CD4-positive, alpha-beta T cell treated with Interleukin-15 for 1 hour (primary cell): Measurements from ENCODE around the gene HSPA1B.
"Not testable (repeated sequence)": the region's sequence is repeated elsewhere in the genome, so short reads cannot be mapped to it uniquely, and the experiment has no call there.

Source experiments
- DNase-seq: peaks from one replicate; pipeline ENCODE4 v3.0.0-alpha.2; 2020

Gene HSPA1B

DNA sequence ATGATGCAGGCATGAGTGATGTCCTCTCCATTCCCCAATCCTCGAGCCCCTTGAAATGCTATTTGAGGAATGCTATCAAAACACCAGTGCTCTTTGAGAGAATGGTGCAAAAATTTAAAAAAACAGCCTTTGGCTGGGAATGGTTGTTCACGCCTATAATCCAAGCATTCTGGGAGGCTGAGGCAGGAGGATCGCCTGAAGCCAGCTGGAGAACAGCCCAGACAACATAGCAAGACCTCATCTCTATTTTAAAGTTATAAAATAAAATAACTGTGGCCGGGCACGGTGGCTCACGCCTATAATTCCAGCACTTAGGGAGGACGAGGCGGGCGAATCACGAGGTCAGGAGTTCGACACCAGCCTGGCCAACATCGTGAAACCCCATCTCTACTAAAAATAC is 27.8 kb upstream of the HSPA1B start:
- DNase-seq = no peak

DNA sequence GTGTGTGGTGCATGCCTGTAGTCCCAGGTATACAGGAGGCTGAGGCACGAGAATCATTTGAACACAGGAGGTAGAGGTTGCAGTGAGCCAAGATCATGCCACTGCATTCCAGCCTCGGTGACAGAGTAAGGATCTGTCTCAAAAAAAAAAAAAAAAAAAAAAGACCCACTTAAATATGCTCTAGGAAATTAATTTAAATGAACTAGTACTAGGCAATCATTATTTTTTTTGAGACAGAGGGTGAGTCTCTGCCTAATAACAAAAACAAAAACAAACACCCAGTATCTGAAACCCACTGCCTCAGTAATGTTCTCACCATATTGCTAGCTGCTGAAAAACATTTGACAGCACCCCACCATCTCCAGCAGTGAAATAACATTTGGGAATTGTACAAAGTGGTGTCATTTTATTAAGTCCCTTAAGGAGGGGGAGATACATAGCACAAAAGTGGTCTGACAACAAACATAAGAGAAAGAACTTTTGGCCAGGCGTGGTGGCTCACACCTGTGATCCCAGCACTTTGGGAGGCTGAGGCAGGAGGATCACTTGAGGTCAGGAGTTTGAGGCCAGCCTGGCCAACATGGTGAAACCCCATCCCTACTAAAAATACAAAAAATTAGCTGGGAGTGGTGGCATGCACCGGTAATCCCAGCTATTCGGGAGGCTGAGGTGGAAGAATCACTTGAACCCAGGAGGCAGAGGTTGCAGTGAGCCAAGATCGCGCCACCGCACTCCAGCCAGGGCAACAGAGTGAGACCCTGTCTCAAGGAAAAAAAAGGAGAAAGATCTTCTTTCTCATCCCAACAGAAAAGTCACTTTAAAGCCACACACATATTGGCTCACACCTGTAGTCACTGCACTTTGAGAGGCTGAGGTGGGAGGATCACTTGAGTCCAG is 26.3 kb upstream of the HSPA1B start:
- DNase-seq = not testable (repeated sequence)

DNA sequence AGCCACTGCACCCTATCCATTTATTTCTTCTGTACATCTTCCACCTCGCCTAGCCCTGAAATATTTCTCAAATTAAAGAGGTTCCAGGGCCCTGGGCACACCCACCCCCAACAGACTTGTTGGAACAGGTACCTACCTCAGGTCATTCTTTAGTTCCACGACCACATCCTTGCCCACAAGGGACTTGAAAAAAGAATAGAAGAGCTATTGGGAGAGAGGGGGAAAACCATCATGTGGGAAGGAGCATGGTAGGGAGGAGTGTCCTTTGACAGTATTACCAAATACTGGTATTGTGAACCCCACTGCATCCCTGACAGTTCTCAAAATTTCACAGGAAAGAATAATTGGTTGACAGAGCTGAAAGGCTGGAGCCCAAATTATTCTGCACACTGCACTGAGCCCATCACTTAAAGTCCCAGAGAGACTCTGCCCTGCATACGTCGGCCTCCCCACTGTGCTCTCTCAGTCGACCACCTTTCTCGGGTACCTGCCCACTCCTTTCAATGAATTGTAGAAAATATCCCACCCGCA is 21.5 kb upstream of the HSPA1B start:
- DNase-seq = no peak

DNA sequence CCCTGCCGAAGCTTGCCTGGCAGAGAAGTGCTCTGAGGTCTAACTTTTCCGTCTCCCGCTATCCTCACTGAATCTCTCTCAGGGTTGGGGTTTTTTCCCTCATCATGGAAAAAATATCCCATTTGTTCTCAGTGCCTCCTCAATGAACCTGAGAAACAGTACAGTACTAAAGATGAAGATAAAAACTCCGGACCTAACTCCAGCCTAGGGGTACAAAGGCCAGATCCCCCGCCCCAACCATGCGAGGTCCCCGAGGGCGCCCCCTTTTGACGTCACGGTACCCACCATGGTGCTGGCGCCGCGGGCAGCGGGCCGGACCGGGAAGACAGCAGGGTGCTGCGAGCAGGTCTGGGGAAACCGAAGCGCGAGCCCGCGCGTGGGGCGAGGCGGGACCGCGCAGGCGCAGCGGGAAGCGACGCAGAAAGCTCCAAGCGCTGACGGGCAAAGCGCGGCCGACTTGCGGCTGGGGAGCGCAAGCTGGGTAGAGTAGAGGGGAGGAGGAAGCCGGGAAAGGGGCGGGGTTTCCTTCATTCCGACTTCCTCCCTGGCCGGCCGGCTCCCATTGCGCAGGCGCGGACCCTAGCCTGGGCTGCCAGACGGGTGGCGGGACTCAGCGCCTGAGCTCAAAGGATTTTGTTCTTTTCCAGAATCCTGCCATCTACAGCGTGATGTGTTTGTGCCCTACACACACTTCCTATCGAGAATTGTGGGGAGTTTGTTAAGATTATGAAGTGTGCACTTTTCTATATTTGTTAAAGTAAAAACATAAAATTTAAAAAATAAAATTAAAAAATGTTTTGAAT is 20.9 kb upstream of the HSPA1B start, which contains the start of gene LSM2:
TSS of gene LSM2 (minus strand) at position 497 of the 803 bp plus-strand sequence. CDS start at position 288, 209 bp downstream.
- peak; percentile 98 for DNase-seq

DNA sequence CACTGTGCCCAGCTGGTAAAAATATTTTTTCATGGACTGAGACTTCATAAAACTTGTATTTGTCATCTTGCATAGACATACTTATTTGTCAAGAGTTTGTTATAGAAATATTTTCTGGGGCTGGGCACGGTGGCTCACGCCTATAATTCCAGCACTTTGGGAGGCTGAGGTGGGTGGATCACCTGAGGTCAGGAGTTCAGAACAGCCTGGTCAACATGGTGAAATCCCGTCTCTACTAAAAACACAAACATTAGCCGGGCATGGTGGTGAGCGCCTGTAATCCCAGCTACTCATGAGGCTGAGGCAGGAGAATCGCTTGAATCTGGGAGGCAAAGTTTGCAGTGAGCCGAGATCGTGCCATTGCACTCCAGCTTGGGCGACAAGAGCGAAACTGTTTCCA is 18.9 kb upstream of the HSPA1B start:
- DNase-seq = not testable (repeated sequence)

DNA sequence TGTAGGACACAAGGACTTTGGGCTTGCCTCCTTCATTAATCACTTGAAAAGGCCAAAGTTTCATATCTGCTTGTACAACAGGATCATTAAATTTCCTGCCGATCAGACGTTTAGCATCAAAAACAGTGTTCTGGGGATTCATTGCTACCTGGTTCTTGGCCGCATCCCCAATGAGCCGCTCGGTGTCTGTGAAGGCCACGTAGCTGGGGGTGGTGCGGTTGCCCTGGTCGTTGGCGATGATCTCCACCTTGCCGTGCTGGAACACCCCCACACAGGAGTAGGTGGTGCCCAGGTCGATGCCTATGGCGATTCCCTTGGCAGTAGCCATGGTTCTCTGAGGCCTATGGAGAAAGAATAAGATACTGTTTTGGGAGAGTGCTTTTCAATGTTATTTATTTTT is 15.9 kb upstream of the HSPA1B start:
- no peak for DNase-seq

DNA sequence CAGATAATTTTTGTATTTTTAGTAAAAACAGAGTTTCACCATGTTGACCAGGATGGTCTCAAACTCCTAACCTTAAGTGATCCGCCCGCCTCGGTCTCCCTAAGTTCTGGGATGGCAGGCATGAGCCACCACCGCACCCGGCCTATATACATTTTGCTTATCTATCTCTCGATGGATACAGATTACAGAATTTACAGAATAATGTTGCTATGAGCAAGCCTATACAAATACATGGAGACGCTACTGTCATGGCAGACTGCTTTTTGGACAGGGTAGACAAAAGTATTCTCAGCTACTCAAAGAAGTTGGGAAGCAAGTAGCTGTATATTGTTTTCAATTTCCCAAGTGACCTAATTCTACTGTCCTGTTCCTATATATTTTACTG is 14.1 kb upstream of the HSPA1B start:
- no peak for DNase-seq

DNA sequence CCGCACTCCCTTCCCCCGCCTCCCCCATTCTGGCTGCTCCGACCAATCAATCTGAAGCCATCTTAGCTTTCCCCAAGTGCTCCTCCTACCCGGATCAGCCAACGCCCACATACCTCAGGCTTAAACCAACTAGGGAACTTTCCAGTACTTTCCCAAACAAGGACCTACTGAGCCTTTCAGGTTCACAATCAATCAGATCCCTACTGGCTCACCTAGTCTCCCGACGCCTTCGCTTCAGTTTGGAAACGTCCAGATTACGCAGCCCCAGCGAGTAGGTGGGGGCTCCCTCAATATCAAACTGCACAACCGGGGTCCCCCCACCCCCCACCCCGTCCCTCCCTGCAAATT is 12.9 kb upstream of the HSPA1B start:
- peak; percentile 73 for DNase-seq

DNA sequence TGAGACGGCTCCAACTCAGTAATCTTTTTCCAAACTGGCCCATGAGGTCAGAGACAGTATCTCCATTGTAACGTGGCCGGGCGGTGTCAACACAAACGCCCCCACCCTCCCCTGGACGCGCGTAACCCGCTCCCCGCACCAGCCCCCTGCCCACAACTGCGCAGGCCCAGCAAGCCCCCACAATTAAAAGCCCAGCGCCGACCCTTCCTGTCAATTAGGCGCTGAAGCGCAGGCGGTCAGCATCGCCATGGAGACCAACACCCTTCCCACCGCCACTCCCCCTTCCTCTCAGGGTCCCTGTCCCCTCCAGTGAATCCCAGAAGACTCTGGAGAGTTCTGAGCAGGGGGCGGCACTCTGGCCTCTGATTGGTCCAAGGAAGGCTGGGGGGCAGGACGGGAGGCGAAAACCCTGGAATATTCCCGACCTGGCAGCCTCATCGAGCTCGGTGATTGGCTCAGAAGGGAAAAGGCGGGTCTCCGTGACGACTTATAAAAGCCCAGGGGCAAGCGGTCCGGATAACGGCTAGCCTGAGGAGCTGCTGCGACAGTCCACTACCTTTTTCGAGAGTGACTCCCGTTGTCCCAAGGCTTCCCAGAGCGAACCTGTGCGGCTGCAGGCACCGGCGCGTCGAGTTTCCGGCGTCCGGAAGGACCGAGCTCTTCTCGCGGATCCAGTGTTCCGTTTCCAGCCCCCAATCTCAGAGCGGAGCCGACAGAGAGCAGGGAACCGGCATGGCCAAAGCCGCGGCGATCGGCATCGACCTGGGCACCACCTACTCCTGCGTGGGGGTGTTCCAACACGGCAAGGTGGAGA is 12.3 kb upstream of the HSPA1B start, which contains the start of the genes HSPA1A and HSPA1L:
TSS of gene HSPA1A (plus strand) at position 519 of the 814 bp plus-strand sequence. CDS start at position 733, 214 bp downstream.
TSS of gene HSPA1L (minus strand) at position 259 of the 814 bp plus-strand sequence. CDS start 3,311 bp downstream, outside the sequence.
- peak; percentile 89 for DNase-seq

DNA sequence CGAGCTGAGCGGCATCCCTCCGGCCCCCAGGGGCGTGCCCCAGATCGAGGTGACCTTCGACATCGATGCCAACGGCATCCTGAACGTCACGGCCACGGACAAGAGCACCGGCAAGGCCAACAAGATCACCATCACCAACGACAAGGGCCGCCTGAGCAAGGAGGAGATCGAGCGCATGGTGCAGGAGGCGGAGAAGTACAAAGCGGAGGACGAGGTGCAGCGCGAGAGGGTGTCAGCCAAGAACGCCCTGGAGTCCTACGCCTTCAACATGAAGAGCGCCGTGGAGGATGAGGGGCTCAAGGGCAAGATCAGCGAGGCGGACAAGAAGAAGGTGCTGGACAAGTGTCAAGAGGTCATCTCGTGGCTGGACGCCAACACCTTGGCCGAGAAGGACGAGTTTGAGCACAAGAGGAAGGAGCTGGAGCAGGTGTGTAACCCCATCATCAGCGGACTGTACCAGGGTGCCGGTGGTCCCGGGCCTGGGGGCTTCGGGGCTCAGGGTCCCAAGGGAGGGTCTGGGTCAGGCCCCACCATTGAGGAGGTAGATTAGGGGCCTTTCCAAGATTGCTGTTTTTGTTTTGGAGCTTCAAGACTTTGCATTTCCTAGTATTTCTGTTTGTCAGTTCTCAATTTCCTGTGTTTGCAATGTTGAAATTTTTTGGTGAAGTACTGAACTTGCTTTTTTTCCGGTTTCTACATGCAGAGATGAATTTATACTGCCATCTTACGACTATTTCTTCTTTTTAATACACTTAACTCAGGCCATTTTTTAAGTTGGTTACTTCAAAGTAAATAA is 10.2 kb upstream of the HSPA1B start:
- DNase-seq = peak; percentile 33

DNA sequence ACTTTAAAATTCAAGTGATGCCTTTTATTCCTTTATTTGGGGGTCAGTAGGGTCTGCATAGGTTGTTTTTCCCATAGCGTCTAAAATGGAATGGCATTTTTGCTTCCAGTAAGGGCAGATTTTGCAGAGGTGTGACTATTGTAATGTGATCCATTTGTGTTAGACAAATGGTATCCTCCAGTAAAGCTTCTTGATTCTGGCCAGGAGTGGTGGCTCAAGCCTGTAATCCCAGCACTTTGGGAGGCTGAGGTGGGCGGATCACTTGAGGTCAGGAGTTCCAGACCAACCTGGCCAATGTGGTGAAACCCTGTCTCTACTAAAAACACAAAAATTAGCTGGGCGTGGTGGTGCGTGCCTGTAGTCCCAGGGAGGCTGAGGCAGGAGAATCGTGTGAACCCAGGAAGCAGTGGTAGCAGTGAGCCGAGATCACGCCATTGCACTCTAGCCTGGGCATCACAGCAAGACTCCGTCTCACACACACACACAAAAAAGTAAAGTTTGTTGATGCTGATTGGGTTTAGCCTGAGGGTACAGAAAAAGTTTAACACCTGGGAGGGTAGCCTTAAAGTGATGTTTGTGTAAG is 9.5 kb upstream of the HSPA1B start:
- DNase-seq = peak; percentile 22

DNA sequence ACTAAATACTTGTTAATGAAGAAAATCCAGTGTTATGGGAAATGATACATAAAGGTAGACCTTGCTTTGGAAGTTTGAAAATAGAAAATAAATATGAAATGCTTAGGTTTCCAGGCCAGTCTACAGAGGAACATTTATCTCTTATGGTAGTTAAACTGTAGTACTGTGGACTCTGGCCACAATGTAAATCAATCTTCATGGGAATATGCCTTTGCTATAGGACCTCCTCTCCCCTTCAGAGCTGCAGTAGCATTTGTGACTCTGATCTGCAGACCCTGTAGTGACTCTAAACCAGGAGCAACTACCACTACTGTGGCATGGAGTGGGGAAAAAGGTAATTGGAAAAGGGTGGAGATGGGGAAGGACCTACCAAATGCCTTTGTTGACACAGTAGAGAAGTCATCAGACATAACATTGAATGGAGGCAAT is 7.7 kb upstream of the HSPA1B start:
- DNase-seq = no peak

DNA sequence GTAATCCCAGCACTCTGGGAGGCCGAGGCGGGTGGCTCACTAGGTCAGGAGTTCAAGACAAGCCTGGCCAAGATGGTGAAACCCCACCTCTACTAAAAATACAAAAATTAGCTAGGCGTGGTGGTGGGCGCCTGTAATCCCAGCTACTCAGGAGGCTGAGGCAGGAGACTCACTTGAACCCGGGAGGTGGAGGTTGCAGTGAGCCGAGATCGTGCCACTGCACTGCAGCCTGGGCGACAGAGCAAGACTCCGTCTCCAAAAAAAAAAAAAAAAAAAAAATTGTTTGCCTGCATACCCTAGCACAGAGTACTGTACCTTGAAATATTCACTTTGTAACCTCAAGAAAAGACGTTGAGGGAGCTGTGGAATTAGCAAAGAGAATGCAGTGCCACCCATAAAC is 7.1 kb upstream of the HSPA1B start:
- DNase-seq = not testable (repeated sequence)

DNA sequence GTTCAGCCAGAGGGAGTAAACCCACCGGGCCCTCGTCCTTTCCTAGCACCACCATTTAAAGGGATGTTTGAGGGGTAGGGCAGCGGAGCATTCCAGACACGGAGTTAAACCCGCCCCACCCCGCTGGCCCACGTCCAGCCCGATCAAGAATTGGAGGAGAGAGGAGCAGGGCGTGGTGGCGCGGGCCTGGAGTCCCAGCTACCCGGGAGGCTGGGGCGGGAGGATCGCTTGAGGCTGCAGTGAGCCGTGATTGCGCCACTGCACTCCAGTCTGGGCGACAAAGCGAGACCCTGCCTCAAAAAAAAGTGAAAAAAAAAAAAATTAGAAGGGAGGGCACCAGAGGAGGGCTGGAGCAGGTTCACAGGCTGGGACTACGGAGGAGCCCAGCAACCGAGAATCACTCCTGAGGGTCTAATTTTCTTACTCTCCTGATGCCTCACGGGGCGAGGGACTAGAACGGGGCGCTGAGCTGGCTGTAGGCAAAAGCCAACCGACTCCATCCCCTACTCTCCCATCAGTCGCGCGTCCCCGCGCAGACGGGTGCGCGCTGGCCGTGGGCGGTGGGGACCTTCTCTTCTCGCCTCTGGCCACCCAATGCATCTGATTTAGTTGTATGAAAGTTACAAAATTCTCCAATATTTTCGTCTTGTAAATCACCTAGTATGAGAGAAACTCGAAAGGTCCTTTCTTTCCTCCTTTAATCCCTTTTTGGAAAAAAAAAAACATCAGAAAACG is 6.1 kb upstream of the HSPA1B start:
- DNase-seq = peak; percentile 53

DNA sequence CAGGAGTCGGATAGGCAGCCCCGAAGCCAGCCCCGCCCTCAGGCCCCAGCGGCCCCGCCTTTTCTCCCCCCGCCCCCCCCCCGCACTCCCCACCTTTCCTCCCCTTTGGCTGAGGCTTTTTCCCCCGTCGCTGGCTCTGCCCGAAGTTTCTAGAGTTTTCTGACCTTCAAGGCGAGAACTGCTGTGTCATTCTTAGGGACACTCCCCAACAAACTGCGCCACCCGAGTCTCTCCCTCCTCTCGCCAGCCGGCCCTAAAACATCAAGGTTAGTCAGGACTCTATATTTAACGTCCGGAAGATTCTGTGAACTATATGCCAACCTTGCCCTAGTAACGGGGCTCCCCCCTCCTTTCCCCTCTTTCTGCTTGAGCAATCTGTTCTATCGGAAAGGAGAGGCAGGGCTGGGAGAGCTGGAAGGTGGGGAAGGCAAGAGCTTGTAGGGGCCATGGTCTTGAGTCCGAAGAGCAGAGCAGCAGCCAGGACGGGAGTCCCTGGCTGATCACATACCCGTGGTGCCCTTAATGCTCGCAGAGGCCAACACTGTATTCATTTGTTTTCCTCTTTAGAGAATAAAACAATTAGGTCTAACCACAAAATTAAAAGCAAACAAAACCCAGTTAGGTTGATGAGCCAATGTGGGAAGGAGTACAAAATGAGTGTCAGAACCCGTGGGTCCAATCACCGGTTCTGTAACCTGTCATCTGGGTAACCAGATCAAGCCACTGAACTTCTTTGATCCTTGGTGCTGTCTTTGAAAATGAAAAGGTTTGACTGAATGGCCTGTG is 5.3 kb upstream of the HSPA1B start:
- DNase-seq = peak; percentile 81

DNA sequence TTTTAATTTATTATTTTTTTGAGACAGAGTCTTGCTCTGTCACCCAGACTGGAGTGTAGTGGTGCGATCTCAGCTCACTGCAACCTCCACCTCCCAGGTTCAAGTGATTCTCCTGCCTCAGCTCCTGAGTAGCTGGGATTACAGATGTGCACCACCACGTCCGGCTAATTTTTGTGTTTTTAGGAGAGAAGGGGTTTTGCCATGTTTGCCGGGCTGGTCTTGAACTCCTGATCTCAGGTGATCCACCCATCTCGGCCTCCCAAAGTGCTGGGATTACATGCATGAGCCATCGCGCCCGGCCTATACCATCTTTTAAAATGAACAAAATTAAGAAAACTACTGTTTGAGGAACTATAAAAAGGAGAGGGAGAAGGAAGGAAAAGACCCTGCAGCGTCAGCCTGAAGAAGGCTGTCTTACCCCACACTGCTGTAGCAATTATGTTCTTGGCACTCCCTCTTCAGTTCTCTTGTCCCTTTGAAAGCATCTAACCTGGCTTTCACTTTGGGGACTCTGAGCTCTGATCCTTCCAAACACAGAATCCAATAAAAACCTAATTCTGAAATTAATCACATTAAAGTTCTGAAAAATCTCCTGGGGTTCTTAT is 3.8 kb upstream of the HSPA1B start:
- DNase-seq = not testable (repeated sequence)

DNA sequence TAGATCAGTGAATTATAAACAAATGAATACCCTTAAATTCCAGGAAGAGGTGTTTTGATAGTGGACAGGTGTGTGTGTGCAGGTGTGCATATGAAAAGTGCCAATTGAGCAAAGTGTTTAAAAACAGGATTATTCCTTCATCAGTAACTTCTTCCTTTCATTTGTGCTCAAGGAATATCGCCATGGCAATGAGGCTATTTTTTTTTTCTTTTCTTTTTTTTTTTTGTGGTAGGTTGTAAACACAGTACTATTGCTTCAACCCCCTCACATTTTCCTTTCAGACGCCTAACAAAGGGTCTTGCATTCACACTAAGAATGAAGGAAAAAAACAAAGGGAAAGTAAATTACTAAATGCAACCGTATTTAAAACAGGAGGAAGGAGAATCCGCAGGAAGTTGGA is 2.0 kb upstream of the HSPA1B start:
- no peak for DNase-seq

DNA sequence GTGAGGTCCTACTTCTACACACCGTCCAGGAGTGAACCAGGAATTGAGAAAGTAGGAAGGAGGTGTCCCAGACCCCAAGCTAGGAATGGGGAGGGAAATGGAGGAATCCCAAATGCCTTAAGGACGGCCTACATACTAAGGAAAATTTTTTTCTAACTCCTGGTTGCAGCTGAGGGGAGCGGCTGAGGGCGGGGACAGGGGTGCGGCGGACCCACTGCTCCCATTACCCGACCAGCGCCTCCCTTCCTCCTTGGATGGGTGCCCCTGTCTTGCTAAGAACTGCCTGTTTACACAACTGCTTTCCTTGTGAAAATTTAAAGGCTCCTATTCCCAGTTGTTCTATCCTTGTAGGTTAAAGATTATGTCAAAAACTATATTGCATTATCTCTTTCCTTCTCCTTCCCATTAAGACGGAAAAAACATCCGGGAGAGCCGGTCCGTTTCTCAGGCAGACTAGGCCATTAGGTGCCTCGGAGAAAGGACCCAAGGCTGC is 699 bp upstream of the HSPA1B start:
- peak; percentile 34 for DNase-seq
